ENCODE data around the gene KCMF1.

The KCMF1 gene

GRCh38 chr2:84970210-84970867 is 622 bp upstream of the KCMF1 start:
- peak; percentile 96 for TF ChIP-seq ZFX (IDR thresholded peaks at IDR 0.05)
- TF ChIP-seq CTCF (conservative IDR thresholded peaks at IDR 0.05) = no peak
- peak overlapping the region; percentile 99 for H3K27ac ChIP-seq

- H3K27ac ChIP-seq = peak overlapping the region; percentile 99
- peak; percentile 99 for TF ChIP-seq ZFX (IDR thresholded peaks at IDR 0.05)
- TF ChIP-seq CTCF (conservative IDR thresholded peaks at IDR 0.05) = no peak
These were observed 697 bp downstream of the KCMF1 start for GRCh38 chr2:84971510-84972206.

GRCh38 chr2:84972207-84972783 is 1.3 kb downstream of the KCMF1 start:
- peak overlapping the region; percentile 99 for H3K27ac ChIP-seq
- TF ChIP-seq CTCF (conservative IDR thresholded peaks at IDR 0.05) (no peak), ZFX (IDR thresholded peaks at IDR 0.05) (0 out of 2 replicates have a peak, but pooled peaks have one; percentile 78)

GRCh38 chr2:84972932-84973331 is 2.0 kb downstream of the KCMF1 start:
- H3K27ac ChIP-seq = no peak overlapping the region
- no peak for TF ChIP-seq ZFX (IDR thresholded peaks at IDR 0.05)
- no peak for TF ChIP-seq CTCF (conservative IDR thresholded peaks at IDR 0.05)

- no peak overlapping the region for H3K27ac ChIP-seq
- TF ChIP-seq CTCF (conservative IDR thresholded peaks at IDR 0.05) = no peak
- TF ChIP-seq ZFX (IDR thresholded peaks at IDR 0.05) = no peak
These were observed 9.5 kb downstream of the KCMF1 start for GRCh38 chr2:84980263-84980983.

GRCh38 chr2:84986018-84986417 is 15.1 kb downstream of the KCMF1 start:
- H3K27ac ChIP-seq = no peak overlapping the region
- no peak for TF ChIP-seq ZFX (IDR thresholded peaks at IDR 0.05)
- TF ChIP-seq CTCF (conservative IDR thresholded peaks at IDR 0.05) = no peak

All from C4-2B (cell line).